Suprapubic skin (tissue), 4 donors: ENCODE results near the gene PFAS.

Experiments used
- CTCF ChIP-seq, 2 donors: fragments of 200-600 bp in 1 of 2; fragments of 450-650 bp in 1 of 2; sonication (generic) in 1 of 2; IDR thresholded peaks; one replicate each; pipeline ENCODE4 v1.5.1; 2016 to 2019; ENCODE audit warnings: antibody characterized with exemption in 2 of 2, mild to moderate bottlenecking in 1 of 2, moderate library complexity in 1 of 2
- POLR2A ChIP-seq, 2 donors: fragments of 450-650 bp; IDR thresholded peaks; one replicate each; pipeline ENCODE4 v1.6.1; 2017; ENCODE audit warnings: antibody characterized with exemption in 2 of 2, mild to moderate bottlenecking in 2 of 2, moderate library complexity in 2 of 2
- POLR2AphosphoS5 ChIP-seq, 3 donors: sonication (generic); formaldehyde crosslinking; IDR thresholded peaks; one replicate each; pipeline ENCODE4 v1.6.1; 2017; ENCODE audit warnings: antibody characterized with exemption in 3 of 3

GRCh38 chr17:8222630-8223355 lies 26.3 kb upstream of the PFAS start:
- no peak for TF ChIP-seq CTCF (IDR thresholded peaks at IDR 0.05)
- TF ChIP-seq POLR2AphosphoS5 (IDR thresholded peaks at IDR 0.05) = peak in 2 of 3 donors; percentile 10 to 57
- TF ChIP-seq POLR2A (IDR thresholded peaks at IDR 0.05) = peak in 1 of 2 donors; percentile 50
